OCI-LY7 (cell line): ENCODE data around the gene TMEM115. TPM values are rescaled to one million over a fixed set of nuclear protein-coding genes. Genes with fewer than 3 reads are reported as not detected.

Source experiments
- BruUV-seq: library from RNA; stranded (reverse); fragments of 400-500 nt; replicated peaks from 2 replicates; lab custom pipeline; 2021; lab: Mats Ljungman, UMichigan
- CTCF ChIA-PET: fragments of 300-600 bp; sonication (Branson Sonifier 250); formaldehyde crosslinking; loops from one replicate; lab custom pipeline; 2022; ENCODE audit warnings: antibody characterized with exemption; ENCODE audit not compliant: unreplicated experiment; lab: Charles Lee
- POLR2A ChIA-PET: fragments of 300-600 bp; sonication (Branson Sonifier 250); formaldehyde crosslinking; loops from one replicate; lab custom pipeline; 2022; ENCODE audit warnings: antibody characterized with exemption; lab: Charles Lee
- DNase-seq: peaks from one replicate; pipeline ENCODE4 v3.0.0-alpha.2; 2015; ENCODE audit warnings: low spot score
- H2AFZ ChIP-seq: fragments of 200-600 bp; sonication (generic), shearing (Covaris generic); 2 replicates; pipeline ENCODE4 v1.6.1; 2014; ENCODE audit warnings: mild to moderate bottlenecking, antibody characterized with exemption, low read length, moderate library complexity
- H3K27ac ChIP-seq: fragments of 200-600 bp; sonication (generic); 2 replicates; pipeline ENCODE4 v1.5.1; 2014; ENCODE audit warnings: mixed run types, low read depth, mild to moderate bottlenecking, moderate library complexity, low read length, inconsistent platforms; ENCODE audit not compliant: poor library complexity, severe bottlenecking
- H3K36me3 ChIP-seq: fragments of 200-600 bp; sonication (generic); 2 replicates; pipeline ENCODE4 v1.6.1; 2014; ENCODE audit warnings: mild to moderate bottlenecking, antibody characterized with exemption, low read length, moderate library complexity, mixed read lengths; ENCODE audit not compliant: insufficient read depth
- H3K4me1 ChIP-seq: fragments of 200-600 bp; sonication (generic); 2 replicates; pipeline ENCODE4 v1.5.1; 2014; ENCODE audit warnings: mild to moderate bottlenecking, low read length; ENCODE audit not compliant: insufficient read depth, poor library complexity, severe bottlenecking
- H3K4me2 ChIP-seq: fragments of 200-600 bp; sonication (generic); 2 replicates; pipeline ENCODE4 v1.6.1; 2014; ENCODE audit warnings: mild to moderate bottlenecking, low read length
- H3K4me3 ChIP-seq: fragments of 200-600 bp; sonication (generic); 2 replicates; pipeline ENCODE4 v1.5.1; 2014; ENCODE audit warnings: mild to moderate bottlenecking, low read depth, low read length; ENCODE audit not compliant: poor library complexity, severe bottlenecking
- H3K79me2 ChIP-seq: fragments of 200-600 bp; sonication (generic); 2 replicates; pipeline ENCODE4 v1.6.1; 2016; ENCODE audit warnings: low read depth, mild to moderate bottlenecking, low read length, moderate library complexity, mixed read lengths; ENCODE audit not compliant: insufficient read depth
- H3K9me2 ChIP-seq: fragments of 200-600 bp; sonication (generic); 2 replicates; pipeline ENCODE4 v1.6.1; 2016; ENCODE audit warnings: mild to moderate bottlenecking, low read length, mixed read lengths; ENCODE audit not compliant: insufficient read depth
- H3K9me3 ChIP-seq: fragments of 200-600 bp; sonication (generic); 2 replicates; pipeline ENCODE4 v1.6.1; 2014; ENCODE audit warnings: mild to moderate bottlenecking, mixed run types, low read length, mixed read lengths
- H4K20me1 ChIP-seq: fragments of 200-600 bp; sonication (generic); 2 replicates; pipeline ENCODE4 v1.6.1; 2014; ENCODE audit warnings: mild to moderate bottlenecking, antibody characterized with exemption, low read length, moderate library complexity, mixed read lengths; ENCODE audit not compliant: insufficient read depth
- CTCF ChIP-seq: fragments of 200-600 bp; sonication (generic); conservative IDR thresholded peaks from 2 replicates; pipeline ENCODE4 v1.5.1; 2014; ENCODE audit warnings: mild to moderate bottlenecking, antibody characterized with exemption, low read length, moderate library complexity, mixed read lengths
- EZH2phosphoT487 ChIP-seq: fragments of 200-600 bp; sonication (generic); IDR thresholded peaks from 2 replicates; pipeline ENCODE4 v1.6.1; 2018; ENCODE audit warnings: low read depth, borderline replicate concordance, mild to moderate bottlenecking, mixed run types, antibody characterized with exemption, low read length, moderate library complexity, mixed read lengths
- intact Hi-C: fragments of 100-400 bp; cut with micrococcal nuclease; formaldehyde crosslinking; loops from one replicate; pipeline ENCODE4 v1.10.0; 2022; ENCODE audit not compliant: unreplicated experiment
- total RNA-seq, 2 experiments: library from RNA; depleted of rRNA in 1 of 2; stranded (reverse); fragments of >200 nt in 1 of 2; shearing (Covaris generic) in 1 of 2; gene quantifications; 2 replicates each; pipeline ENCODE4 v1.2.3, GENCODE V29; 2014 to 2022

The TMEM115 gene
- total RNA-seq, 2 experiments from 2014 or later, result 16.2 to 18.9 TPM

DNA sequence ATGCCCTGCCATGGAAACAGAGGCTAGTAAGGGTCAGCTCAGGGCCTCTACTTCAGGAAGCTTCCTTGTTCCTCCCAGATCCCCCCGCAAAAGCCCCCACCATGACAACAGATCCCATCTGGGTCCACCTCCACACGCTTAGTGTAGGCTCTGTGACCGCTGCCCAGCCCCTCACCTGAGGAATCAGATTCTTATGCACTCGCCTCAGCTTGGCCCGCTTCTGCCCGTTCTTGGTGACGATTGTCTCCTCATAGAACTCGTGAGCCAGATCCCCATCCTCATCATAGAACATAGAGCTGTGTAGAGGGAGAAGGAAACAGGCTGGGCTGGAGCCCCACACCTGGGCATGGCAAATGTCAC, 33.2 kb downstream of the TMEM115 start:
- Histone ChIP-seq H2AFZ (no peak overlapping the region), H3K4me3 (no peak overlapping the region), H3K27ac (no peak overlapping the region), H3K4me2 (no peak overlapping the region), H3K9me2 (no peaks in the 10 kb centered on the region), H3K36me3 (peaks cover 39% of the 10 kb centered on the region), H3K4me1 (peaks cover 20% of the 10 kb centered on the region), H3K79me2 (peaks cover 12% of the 10 kb centered on the region; the same call in 1 of the 2 replicates), H3K9me3 (no peaks in the 10 kb centered on the region), H4K20me1 (no peaks in the 10 kb centered on the region)
- ChIA-PET POLR2A (no interaction called here), CTCF (no interaction called here)
- DNase-seq, result no peak
- BruUV-seq, result no TSS peak
- TF ChIP-seq CTCF, result no peak
- no peak for TF ChIP-seq EZH2phosphoT487
- intact Hi-C loops, result no loop called here

GRCh38 chr3:50325497-50326181, 33.7 kb downstream of the TMEM115 start:
- Histone ChIP-seq H3K27ac (no peak overlapping the region), H3K79me2 (peaks cover 12% of the 10 kb centered on the region; the same call in 1 of the 2 replicates), H2AFZ (no peak overlapping the region), H4K20me1 (no peaks in the 10 kb centered on the region), H3K4me1 (peaks cover 20% of the 10 kb centered on the region), H3K4me3 (no peak overlapping the region), H3K9me2 (no peaks in the 10 kb centered on the region), H3K36me3 (peaks cover 33% of the 10 kb centered on the region), H3K9me3 (no peaks in the 10 kb centered on the region), H3K4me2 (no peak overlapping the region)
- CTCF ChIA-PET, result no interaction called here
- DNase-seq, result no peak
- TF ChIP-seq CTCF, result no peak
- TF ChIP-seq EZH2phosphoT487, result no peak
- intact Hi-C loops, result no loop called here
- no TSS peak for BruUV-seq
- POLR2A ChIA-PET, result no interaction called here

DNA sequence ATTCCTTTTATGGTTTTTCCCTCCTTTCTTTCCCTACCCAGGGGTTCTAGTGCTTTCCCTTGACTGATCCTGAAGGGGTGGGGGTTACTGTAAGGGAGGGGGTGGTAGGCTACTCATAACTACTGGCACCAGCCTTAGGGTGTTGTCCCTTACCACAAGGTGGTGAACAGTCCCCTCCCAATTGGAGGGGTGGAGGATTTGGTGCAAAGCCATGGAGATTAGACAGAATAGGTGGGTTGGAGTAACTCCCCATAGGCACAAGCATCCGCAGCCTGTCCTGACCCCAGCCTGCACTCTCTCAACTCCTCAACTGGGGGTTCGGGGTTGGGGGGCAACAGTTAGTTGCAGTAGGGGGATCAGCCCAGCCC, 34.2 kb downstream of the TMEM115 start:
- ChIA-PET POLR2A (no interaction called here), CTCF (no interaction called here)
- Histone ChIP-seq H3K4me3 (no peak overlapping the region), H3K36me3 (peaks cover 28% of the 10 kb centered on the region), H2AFZ (no peak overlapping the region), H3K79me2 (peaks cover 12% of the 10 kb centered on the region; the same call in 1 of the 2 replicates), H4K20me1 (no peaks in the 10 kb centered on the region), H3K9me3 (no peaks in the 10 kb centered on the region), H3K4me1 (peaks cover 25% of the 10 kb centered on the region), H3K9me2 (no peaks in the 10 kb centered on the region), H3K4me2 (no peak overlapping the region), H3K27ac (no peak overlapping the region)
- no TSS peak for BruUV-seq
- intact Hi-C loops, result no loop called here
- DNase-seq, result no peak
- no peak for TF ChIP-seq EZH2phosphoT487
- TF ChIP-seq CTCF, result no peak
